ENCODE data around the gene NEK2.
A peak's percentile ranks its signal among the peaks of the same experiment; 100 is the strongest.
"Not testable (repeated sequence)": the region's sequence is repeated elsewhere in the genome, so short reads cannot be mapped to it uniquely, and the experiment has no call there.

The NEK2 gene

DNA sequence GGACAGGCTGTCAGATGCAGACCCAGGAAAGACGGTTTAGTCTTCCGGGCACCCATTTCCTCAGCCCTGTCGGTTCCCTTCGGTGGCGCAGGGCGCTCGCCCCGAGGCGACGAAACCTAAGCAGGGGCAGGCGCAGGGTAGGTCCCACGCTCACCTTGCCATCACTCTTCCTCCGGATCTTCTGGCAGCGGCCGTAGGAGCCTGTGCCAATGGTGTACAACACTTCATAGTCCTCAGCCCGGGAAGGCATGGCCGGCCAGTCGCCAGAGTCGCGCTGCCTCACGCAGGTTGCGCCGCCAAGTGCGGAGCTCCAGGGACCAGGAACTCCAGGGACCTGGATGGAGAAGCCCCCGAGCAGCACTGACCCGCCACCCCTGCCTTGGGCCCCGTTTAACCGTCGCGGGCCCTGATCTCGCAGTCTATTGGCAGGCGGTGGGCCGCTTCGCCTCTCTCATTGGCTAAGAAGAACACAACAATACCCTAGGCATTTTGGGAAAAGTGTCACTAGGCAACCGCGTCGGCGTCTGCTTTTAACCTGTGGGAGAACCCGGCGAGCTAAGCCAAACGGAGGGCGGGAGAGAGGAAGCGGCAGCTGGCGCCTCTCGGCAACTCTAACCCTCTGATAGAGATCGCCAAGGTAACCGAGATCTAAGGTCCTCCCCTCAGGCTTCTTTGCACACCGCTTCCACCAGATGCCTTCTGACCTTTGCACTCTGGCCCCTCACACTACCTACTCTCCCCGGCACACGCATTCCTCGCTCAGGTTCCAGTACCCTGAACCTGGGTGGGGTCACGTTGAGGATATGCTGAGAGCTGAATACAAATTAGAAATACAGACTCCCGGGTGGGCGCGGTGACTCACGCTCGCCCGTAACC, at the start of gene NEK2:
NEK2 (minus strand) TSS at position 392 of the 876 bp plus-strand sequence; CDS start at position 250, 142 bp downstream.
- peak; percentile 67 for DNase-seq (ENCODE audit: low read depth)

DNA sequence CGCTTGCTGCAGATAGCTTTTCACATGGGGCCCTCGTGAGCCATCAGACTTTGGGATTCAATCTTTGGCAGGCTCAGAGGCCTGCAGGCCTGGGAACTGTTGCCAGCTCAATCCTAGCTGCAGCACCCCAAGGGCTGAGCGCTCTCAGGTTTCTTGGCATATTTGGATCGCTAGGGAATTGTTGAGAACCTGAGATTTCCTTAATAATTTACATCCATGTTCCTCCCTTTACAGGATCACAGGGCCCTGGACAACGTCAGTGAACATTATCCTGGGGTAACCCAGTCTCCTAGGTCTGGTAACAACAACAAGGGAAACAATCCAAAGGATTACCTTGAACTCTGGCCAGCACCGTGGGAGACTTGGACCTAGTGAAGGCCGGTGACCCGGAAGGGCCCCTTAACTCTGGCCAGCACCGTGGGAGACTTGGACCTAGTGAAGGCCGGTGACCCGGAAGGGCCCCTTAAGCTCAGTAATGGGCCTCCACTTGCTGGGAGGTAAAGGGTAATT, 49.3 kb upstream of the NEK2 start:
- DNase-seq (ENCODE audit: low read depth), result no peak

GRCh38 chr1:211723273-211723672, 47.9 kb upstream of the NEK2 start:
- no peak for DNase-seq (ENCODE audit: low read depth)

DNA sequence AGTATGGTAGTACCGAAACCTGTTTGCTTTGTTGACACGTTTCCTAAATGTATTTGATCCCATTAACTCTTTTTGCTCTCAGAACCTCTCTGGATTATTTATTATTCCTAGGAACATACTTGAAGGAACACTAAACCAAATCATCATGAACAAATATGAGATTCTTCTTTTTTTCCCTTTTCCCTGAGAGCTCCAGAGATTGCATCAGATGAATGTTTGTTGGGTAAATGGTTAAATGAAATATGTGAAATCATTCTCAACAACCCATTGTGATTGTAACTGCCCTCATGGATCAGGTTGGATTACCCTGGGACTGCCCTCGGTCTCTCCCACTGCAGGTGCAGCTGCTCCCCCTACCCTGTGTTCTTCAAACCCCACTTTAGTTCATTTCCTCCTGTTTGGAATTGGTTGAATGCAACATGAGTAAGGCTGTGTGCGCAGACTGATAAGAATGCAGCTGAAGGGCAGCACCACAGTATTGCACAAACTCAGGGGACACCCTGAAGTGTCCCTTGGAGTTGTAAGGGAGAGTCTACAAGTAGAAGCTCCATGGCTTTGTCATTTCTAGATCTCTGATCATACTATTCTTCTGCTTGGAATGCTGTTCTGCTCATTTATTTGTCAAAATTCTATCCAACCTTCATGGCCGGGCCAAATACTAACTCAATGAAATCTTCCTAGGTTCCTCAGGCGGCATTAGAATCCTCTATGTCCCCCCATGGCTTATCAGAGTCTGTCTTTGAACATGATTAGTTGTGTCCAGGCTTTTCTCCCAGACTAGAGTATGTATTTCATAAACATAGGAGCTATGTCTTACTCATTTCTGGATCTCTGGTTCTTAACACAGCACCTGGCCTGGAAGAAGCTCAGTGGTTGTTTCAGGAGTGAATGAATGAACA, 47.1 kb upstream of the NEK2 start:
- no peak for DNase-seq (ENCODE audit: low read depth)

DNA sequence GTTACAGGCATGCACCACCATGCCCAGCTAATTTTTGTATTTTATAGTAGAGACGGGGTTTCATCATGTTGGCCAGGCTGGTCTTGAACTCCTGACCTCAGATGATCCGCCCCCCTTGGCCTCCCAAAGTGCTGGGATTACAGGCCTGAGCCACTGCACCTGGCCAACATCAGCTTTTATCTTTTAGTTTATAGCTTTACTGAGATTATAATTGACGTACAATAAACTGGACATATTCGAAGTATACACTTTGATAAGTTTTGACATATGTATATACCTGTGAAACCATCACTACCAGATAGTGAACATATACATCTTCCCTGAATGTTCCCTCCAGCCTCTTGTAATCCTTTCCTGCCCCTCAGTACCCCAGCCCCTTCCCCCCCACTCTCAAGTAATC, 41.1 kb upstream of the NEK2 start:
- not testable (repeated sequence) for DNase-seq (ENCODE audit: low read depth)

- no peak for DNase-seq (ENCODE audit: low read depth)
These were observed 40.5 kb upstream of the NEK2 start for GRCh38 chr1:211715971-211716370.

DNA sequence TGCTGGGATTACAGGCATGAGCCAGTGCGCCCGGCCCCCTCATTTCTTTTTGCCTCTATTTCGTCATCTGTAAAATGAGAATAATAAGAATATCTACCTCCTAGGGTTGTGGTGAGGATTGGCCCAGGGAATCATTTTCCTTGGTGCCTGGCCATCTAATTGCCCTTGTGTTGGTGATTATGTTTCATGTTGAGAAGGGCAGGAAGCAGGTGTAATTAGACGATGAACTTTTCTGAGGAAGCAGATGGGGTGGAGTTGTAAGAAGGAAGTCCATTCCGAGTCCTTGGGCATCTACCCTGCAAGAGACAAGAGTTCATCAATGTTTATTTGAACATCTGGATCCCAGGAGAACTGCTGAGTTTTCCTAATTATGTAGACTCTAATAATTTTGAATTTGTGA, 38.7 kb upstream of the NEK2 start:
- no peak for DNase-seq (ENCODE audit: low read depth)

DNA sequence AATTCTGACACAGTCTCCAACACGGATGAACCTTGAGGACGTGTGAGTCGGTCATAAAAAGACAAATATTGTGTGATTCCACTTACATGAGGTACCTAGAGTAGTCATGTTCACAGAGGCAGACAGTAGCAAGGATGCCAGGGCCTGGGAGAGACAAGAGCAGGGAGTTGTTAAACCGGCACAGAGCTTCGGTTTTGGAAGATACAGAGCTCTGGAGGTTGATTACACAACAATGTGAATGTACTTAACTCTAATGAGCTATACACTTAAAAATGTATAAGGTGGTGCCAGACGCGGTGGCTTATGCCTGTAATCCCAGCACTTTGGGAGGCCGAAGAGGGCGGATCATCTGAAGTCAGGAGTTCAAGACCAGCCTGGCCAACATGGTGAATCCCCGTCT, 37.8 kb upstream of the NEK2 start:
- no peak for DNase-seq (ENCODE audit: low read depth)

- no peak for DNase-seq (ENCODE audit: low read depth)
These were observed 35.9 kb upstream of the NEK2 start for GRCh38 chr1:211711315-211711705.

DNA sequence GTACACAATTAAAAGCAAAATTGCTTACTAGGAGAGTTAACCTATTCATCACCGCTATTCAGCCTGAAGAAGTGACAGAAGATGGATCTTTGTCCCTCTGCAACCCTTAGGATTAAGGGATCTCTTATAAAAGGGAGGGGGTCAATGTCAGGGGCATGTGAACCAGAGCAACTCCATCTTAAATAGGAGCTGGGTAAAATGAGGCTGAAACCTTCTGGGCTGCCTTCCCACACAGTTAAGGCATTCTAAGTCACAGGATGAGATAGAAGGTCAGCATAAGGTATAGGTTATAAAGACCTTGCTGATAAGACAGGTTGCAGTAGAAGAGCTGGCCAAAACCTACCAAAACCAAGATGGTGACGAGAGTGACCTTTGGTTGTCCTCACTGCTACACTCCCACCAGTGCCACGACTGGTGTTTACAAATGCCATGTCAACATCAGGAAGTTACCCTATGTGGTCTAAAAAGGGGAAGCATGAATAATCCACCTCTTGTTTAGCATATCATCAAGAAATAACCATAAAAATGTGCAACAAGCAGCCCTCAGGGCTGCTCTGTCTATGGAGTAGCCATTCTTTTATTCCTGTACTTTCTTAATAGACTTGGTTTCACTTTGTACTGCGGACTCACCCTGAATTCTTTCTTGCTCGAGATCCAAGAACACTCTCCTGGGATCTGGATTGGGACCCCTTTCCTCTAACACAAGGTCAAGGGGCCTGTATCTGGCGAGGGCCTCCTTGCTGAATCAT, 35.3 kb upstream of the NEK2 start:
- DNase-seq (ENCODE audit: low read depth), result no peak

DNA sequence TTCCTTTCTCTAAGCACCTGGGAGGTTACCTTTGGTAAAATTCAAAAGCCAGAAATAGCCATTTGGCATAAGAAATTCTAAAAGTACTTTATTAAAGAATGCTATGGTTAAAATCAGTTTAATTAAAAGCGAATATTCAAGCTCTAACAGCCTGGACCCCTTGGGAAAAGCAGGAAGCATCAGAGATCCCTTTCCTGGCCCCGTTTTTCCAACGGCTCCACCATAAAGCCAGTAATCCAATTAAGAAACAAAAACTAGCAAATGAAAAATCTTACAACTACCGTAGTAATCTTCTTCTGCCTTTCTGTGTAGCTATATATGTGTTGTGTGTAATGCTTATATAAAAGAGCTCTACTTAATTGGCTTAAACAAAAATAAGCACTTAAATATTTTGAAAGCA, 33.5 kb upstream of the NEK2 start:
- no peak for DNase-seq (ENCODE audit: low read depth)

DNA sequence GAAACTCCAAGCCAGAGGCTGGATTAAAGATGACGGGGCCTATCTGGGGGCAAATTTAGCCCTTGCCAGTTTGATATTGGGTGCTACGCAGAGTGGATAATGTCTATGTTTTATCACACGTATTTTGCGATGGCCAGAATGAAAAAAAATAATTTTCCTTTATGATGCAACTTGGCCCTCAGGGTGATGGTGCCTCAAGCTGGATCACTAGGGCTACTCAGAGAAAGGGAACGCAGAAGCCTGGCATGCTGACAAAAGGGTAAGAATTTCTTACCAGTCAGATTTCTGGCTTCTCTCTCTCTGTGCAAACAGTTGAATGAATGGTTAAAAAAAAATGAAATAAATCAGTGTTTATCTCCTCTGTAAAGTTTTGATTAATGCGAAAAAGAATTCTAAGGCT, 32.6 kb upstream of the NEK2 start:
- DNase-seq (ENCODE audit: low read depth), result no peak

DNA sequence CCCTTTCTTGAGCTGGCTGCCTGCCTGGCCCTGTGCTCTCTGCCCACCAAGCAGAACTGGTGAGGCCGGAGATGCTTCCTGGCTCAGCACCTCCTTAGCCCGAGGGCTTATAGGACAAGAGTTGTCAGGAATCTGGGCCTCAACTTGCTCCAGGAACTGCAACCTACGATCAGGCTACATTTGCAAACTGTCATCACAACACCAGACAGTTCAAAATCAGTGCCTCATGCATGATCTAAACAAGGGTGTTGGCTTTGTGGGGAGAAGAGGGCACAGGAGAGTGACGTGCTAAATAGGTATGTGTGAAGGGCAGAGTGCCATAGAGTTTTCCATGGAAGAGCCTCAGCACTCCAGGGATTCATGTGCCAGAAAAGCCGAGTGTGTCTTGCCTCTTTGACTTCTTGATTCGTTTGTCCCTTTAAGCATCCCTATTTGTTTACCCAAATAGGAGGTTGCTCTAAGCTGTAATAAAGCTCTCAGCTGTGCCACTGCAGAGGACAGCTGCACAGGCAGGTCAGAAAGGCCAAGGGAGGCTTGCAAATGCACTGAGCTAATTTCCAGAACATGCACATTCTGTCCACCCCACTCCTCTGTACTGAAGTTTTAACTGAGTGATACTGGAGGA, 30.2 kb upstream of the NEK2 start:
- no peak for DNase-seq (ENCODE audit: low read depth)

- no peak for DNase-seq (ENCODE audit: low read depth)
These were observed 29.1 kb upstream of the NEK2 start for GRCh38 chr1:211704543-211704942.

GRCh38 chr1:211703812-211704537, 28.6 kb upstream of the NEK2 start:
- no peak for DNase-seq (ENCODE audit: low read depth)

DNA sequence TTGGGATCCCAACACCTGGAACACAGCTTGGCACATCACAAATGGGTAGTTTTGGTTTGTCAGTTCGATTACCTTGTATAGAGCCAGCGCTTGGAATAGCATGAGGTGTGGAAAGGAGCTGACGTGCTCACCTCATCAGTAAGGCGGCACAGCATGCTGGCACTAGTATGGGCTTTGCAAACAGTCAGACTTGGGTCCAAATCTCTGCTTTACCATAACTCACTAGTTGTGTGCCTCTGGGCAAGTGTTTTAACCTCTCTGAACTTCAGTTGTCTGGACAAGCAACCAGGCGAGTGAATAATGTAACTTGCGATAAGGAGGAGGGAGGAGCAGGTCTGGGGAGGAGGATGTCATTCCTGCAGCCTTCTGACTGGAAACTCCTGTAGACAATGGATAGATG, 26.3 kb upstream of the NEK2 start:
- no peak for DNase-seq (ENCODE audit: low read depth)

- no peak for DNase-seq (ENCODE audit: low read depth)
These were observed 23.6 kb upstream of the NEK2 start for GRCh38 chr1:211699059-211699458.

DNA sequence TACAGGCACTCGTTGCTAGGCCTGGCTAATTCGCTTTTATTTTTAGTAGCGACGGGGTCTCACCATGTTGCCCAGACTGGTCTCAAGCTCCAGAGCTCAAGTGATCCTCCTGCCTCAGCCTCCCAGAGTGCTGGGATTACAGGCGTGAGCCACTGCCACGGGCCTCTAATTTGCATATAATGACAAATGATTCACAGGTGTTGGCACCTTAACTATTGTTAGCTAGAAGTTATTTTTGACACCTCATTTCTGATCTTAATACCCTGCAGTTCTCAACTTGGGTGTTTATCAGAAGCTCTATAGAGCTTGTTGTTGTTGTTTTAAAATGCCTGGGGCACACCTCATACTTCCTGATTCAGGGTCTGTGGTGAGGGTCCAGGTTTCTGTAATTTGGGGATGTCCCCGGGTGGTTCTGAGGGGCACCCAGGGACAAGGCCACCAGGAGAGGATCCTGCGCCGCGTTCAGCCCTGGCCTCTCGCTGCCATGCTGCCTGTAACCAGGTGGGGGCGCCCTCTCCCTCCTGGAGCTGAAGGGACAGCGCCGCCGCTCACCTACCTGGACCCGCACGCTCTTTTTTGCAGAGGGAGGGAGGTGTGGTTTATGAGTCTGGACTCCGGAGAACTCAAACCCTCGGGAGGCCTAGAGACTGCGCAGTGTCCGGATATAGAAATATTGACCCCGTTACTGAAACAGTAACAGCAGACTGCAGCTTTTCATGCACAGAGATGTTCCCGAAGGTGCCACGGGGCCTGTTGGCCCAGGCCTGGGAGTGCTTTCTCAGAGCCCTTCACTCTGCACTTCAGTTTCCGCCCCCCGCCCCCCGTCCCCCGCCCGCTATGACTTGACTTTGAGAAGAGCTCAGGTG, 23.0 kb upstream of the NEK2 start:
- DNase-seq (ENCODE audit: low read depth), result peak; percentile 57

- DNase-seq (ENCODE audit: low read depth), result no peak
These were observed 21.9 kb upstream of the NEK2 start for GRCh38 chr1:211697356-211697755.
